ENCODE results near the gene CFAP100. TPM values are rescaled to one million over a fixed set of nuclear protein-coding genes. Genes with fewer than 3 reads are reported as not detected.

CFAP100 gene
- total and polyA plus RNA-seq, 2 of the 4 experiments (the other 2 are of a cell fraction), result not detected

DNA sequence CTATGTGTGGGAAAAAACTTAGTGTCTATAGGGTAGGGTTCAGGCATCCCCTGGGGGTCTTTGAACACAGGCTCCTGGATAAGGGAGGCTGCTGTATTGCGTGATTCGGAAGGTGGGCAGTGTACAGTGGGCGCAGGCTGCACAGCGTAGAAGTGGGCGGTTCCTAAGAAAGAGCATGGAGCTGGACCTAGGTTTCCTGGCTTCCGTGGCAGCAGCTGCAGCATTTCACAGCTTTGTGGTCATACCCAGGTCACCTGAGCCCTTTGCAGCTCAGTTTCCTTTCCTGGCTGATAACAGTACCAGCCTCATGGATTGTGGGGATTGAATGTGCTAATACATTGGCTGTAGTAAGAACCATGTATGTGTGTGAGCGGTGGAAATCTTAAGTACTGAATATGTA, 22.2 kb downstream of the CFAP100 start:
- CTCF ChIA-PET, result no interaction called here
- in situ Hi-C loops (cut with MboI; ENCODE audit: low sequenced_read_pairs), result no loop called here
- no TSS peak for BruUV-seq (replicated peaks)

More for the DNA sequence above, 22.2 kb downstream of the CFAP100 start:
- H3K14ac ChIP-seq (replicated peaks; ENCODE audit: low read depth, low read length), result no peak overlapping the region
- no CpG with 5 or more reads among the region's 7 CpGs for WGBS, 2 experiments (ENCODE audit: extremely low coverage in 2 of 2, insufficient read length in 1 of 2)
- H3K4me1 ChIP-seq (ENCODE audit: control insufficient read depth, insufficient read depth, low read length), result no peaks in the 10 kb centered on the region; the same call in 1 of the 2 replicates
- no peak overlapping the region for H4K5ac ChIP-seq (ENCODE audit: low read depth, low read length)
- POLR2A ChIA-PET (ENCODE audit: unreplicated experiment), result no interaction called here
- no peaks in the 10 kb centered on the region for H3K9me3 ChIP-seq (ENCODE audit: control insufficient read depth, insufficient read depth, low read length)
- no peak overlapping the region for H4K8ac ChIP-seq (ENCODE audit: low read depth in 2 of 2, low read length in 2 of 2)
- H3K4me2 ChIP-seq (ENCODE audit: low read depth, low read length), result no peak overlapping the region
- DNase-seq (no peak), ATAC-seq (ENCODE audit: low read depth) (no peak)
- dilution Hi-C loops (cut with HindIII; ENCODE audit: low sequenced_read_pairs, unreplicated experiment) (no loop called here), intact Hi-C loops (cut with micrococcal nuclease) (no loop called here)
- H4K20me1 ChIP-seq (ENCODE audit: insufficient read depth, low read length), result no peaks in the 10 kb centered on the region
- H4K91ac ChIP-seq (ENCODE audit: insufficient read depth, low read depth, low read length), result no peak overlapping the region
- no peak overlapping the region for H3K56ac ChIP-seq (ENCODE audit: extremely low read depth, insufficient read depth, low read length)
- H3K27me3 ChIP-seq (ENCODE audit: control insufficient read depth, insufficient read depth, low read length), result peaks cover 33% of the 10 kb centered on the region
- no peak overlapping the region for H2BK20ac ChIP-seq (ENCODE audit: low read depth, low read length)
- H3K23ac ChIP-seq (ENCODE audit: low read depth, low read length), result no peak overlapping the region
- H2BK15ac ChIP-seq (ENCODE audit: low read depth, low read length), result no peak overlapping the region
- no peaks in the 10 kb centered on the region for H3K79me1 ChIP-seq (ENCODE audit: low read depth in 1 of 2, low read length in 2 of 2)
- H3K4ac ChIP-seq (ENCODE audit: low read depth, low read length), result no peak overlapping the region
- H3K27ac ChIP-seq (ENCODE audit: insufficient read depth, low read length), result no peak overlapping the region
- H2AK9ac ChIP-seq (replicated peaks; ENCODE audit: low read depth, low read length, poor library complexity), result no peak overlapping the region
- H3K36me3 ChIP-seq (ENCODE audit: control insufficient read depth, insufficient read depth, low read length), result no peaks in the 10 kb centered on the region
- no peak for TF ChIP-seq SMC3 (IDR thresholded peaks at IDR 0.05; ENCODE audit: low read depth, low read length)
- no peak for TF ChIP-seq MAFK (IDR thresholded peaks at IDR 0.05; ENCODE audit: low read depth, low read length)
- no peak for TF ChIP-seq NFE2L2 (IDR thresholded peaks at IDR 0.05; ENCODE audit: low read depth, low read length)
- TF ChIP-seq CEBPB (IDR thresholded peaks at IDR 0.05; ENCODE audit: low read depth, low read length), result no peak
- TF ChIP-seq, protein P1, sequence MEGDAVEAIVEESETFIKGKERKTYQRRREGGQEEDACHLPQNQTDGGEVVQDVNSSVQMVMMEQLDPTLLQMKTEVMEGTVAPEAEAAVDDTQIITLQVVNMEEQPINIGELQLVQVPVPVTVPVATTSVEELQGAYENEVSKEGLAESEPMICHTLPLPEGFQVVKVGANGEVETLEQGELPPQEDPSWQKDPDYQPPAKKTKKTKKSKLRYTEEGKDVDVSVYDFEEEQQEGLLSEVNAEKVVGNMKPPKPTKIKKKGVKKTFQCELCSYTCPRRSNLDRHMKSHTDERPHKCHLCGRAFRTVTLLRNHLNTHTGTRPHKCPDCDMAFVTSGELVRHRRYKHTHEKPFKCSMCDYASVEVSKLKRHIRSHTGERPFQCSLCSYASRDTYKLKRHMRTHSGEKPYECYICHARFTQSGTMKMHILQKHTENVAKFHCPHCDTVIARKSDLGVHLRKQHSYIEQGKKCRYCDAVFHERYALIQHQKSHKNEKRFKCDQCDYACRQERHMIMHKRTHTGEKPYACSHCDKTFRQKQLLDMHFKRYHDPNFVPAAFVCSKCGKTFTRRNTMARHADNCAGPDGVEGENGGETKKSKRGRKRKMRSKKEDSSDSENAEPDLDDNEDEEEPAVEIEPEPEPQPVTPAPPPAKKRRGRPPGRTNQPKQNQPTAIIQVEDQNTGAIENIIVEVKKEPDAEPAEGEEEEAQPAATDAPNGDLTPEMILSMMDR (conservative IDR thresholded peaks at IDR 0.05; ENCODE audit: low read depth, low read length), result no peak
- TF ChIP-seq CHD1 (IDR thresholded peaks at IDR 0.05; ENCODE audit: low read depth, low read length), result no peak
- no peak for TF ChIP-seq FOS (IDR thresholded peaks at IDR 0.05; ENCODE audit: low read depth, low read length)
- TF ChIP-seq POLR2A (IDR thresholded peaks at IDR 0.05; ENCODE audit: low read depth, low read length), result no peak
- no peak for TF ChIP-seq MXI1 (IDR thresholded peaks at IDR 0.05; ENCODE audit: borderline replicate concordance, low read depth, low read length)
- no peak for TF ChIP-seq BHLHE40 (IDR thresholded peaks at IDR 0.05; ENCODE audit: low read depth, low read length)
- no peak for TF ChIP-seq RAD21 (IDR thresholded peaks at IDR 0.05; ENCODE audit: low read length)
- TF ChIP-seq RCOR1 (IDR thresholded peaks at IDR 0.05; ENCODE audit: insufficient replicate concordance, low read length), result no peak
- TF ChIP-seq MAZ (IDR thresholded peaks at IDR 0.05; ENCODE audit: borderline replicate concordance, low read depth, low read length), result no peak
- TF ChIP-seq ELK1 (IDR thresholded peaks at IDR 0.05; ENCODE audit: borderline replicate concordance, low read depth, low read length), result no peak
- no peak for TF ChIP-seq RFX5 (IDR thresholded peaks at IDR 0.05; ENCODE audit: low read depth, low read length)
- no peak for TF ChIP-seq USF2 (IDR thresholded peaks at IDR 0.05; ENCODE audit: low read depth, low read length)
- H2AK5ac ChIP-seq (ENCODE audit: low read depth, low read length), result no peak overlapping the region
- no peak overlapping the region for H2BK120ac ChIP-seq (ENCODE audit: low read depth, low read length)
- H3K9me1 ChIP-seq (ENCODE audit: insufficient read depth, low read length), result no peaks in the 10 kb centered on the region
- H3K4me3 ChIP-seq (ENCODE audit: insufficient read depth, low read depth, low read length), result no peak overlapping the region
- no peak overlapping the region for H2BK5ac ChIP-seq (ENCODE audit: low read depth, low read length, poor library complexity, severe bottlenecking)
- H3K18ac ChIP-seq (ENCODE audit: low read depth, low read length), result no peak overlapping the region
- H3K9ac ChIP-seq (ENCODE audit: low read depth, low read length), result no peak overlapping the region
- no peak overlapping the region for H2AFZ ChIP-seq (replicated peaks; ENCODE audit: low read length, poor library complexity)
